ENCODE measurements around the gene PRDX5. TPM values are rescaled to one million over a fixed set of nuclear protein-coding genes. Genes with fewer than 3 reads are reported as not detected.

The PRDX5 gene
- total RNA-seq, 2 experiments from 2014 or later: 31.7 to 33.1 TPM

DNA sequence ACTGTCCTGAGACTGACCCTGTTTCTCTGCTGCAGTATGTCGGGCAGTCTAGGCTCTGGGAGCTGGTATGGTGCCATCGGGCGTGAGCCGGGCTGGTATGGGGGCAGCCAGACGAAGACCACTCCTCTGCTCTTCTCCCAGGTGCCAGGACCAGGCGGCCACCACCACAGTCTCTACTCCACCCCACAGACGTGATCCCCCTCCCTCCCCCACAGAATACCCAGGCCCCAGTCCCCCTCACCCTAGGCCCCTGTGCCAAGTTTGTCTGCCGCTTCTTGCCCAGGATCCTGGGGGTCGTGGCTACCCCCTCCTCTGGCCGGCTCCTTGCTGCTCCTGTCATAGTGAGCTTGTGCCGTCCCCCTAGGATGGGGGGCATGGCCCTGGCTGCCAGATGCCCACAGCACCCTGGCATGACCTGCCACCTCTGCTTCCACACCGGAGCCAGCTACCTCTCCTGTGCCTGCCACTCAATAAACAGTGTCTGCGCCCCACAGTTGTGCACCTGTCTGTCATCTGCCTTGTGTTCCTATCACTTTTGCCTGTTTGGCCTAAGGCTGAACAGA, 28.8 kb upstream of the PRDX5 start:
- POLR2A ChIA-PET: interaction anchor here (1.3 to 2.2 kb wide), 2 partner anchors 11 to 15 kb away, joined by 4 to 9 read pairs; partner anchors contain the start of gene CATSPERZ
- peak overlapping the region; percentile 45 for H3K4me3 Mint-ChIP-seq
- CTCF ChIA-PET: interaction anchor here (0.5 to 1.2 kb wide), 2 partner anchors 10 to 11 kb away, joined by 3 to 4 read pairs; partner anchors contain the start of gene CATSPERZ
- Histone ChIP-seq H3K36me3 (ENCODE audit: insufficient read depth, low read length) (peaks cover 3% of the 10 kb centered on the region), H3K9me3 (ENCODE audit: control insufficient read depth in 1 of 2, insufficient read depth in 1 of 2, low read length in 2 of 2) (peaks cover 0 to 10% of the 10 kb centered on the region in 2 experiments), H3K27ac (ENCODE audit: low read depth in 1 of 2, low read length in 2 of 2) (no peak overlapping the region), H3K4me1 (ENCODE audit: insufficient read depth, low read length) (peaks cover 34% of the 10 kb centered on the region), H3K27me3 (ENCODE audit: control insufficient read depth in 1 of 2, insufficient read depth in 2 of 2, low read length in 2 of 2) (peaks cover 27 to 35% of the 10 kb centered on the region in 2 experiments), H3K4me3 (ENCODE audit: low read length) (no peak overlapping the region)
- ATAC-seq (ENCODE audit: poor library complexity) (no peak), DNase-seq (no peak)
- peaks cover 5% of the 10 kb centered on the region for H3K36me3 Mint-ChIP-seq (ENCODE audit: low read depth)
- H3K27ac Mint-ChIP-seq: no peak overlapping the region
- TF ChIP-seq, protein P1, sequence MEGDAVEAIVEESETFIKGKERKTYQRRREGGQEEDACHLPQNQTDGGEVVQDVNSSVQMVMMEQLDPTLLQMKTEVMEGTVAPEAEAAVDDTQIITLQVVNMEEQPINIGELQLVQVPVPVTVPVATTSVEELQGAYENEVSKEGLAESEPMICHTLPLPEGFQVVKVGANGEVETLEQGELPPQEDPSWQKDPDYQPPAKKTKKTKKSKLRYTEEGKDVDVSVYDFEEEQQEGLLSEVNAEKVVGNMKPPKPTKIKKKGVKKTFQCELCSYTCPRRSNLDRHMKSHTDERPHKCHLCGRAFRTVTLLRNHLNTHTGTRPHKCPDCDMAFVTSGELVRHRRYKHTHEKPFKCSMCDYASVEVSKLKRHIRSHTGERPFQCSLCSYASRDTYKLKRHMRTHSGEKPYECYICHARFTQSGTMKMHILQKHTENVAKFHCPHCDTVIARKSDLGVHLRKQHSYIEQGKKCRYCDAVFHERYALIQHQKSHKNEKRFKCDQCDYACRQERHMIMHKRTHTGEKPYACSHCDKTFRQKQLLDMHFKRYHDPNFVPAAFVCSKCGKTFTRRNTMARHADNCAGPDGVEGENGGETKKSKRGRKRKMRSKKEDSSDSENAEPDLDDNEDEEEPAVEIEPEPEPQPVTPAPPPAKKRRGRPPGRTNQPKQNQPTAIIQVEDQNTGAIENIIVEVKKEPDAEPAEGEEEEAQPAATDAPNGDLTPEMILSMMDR (IDR thresholded peaks at IDR 0.05): no peak
- H3K9me3 Mint-ChIP-seq: no peaks in the 10 kb centered on the region
- intact Hi-C loops (cut with DNase I, micrococcal nuclease): no loop called here
- peaks cover 12% of the 10 kb centered on the region for H3K4me1 Mint-ChIP-seq (ENCODE audit: low read depth)
- H3K27me3 Mint-ChIP-seq: peaks cover 25% of the 10 kb centered on the region

DNA sequence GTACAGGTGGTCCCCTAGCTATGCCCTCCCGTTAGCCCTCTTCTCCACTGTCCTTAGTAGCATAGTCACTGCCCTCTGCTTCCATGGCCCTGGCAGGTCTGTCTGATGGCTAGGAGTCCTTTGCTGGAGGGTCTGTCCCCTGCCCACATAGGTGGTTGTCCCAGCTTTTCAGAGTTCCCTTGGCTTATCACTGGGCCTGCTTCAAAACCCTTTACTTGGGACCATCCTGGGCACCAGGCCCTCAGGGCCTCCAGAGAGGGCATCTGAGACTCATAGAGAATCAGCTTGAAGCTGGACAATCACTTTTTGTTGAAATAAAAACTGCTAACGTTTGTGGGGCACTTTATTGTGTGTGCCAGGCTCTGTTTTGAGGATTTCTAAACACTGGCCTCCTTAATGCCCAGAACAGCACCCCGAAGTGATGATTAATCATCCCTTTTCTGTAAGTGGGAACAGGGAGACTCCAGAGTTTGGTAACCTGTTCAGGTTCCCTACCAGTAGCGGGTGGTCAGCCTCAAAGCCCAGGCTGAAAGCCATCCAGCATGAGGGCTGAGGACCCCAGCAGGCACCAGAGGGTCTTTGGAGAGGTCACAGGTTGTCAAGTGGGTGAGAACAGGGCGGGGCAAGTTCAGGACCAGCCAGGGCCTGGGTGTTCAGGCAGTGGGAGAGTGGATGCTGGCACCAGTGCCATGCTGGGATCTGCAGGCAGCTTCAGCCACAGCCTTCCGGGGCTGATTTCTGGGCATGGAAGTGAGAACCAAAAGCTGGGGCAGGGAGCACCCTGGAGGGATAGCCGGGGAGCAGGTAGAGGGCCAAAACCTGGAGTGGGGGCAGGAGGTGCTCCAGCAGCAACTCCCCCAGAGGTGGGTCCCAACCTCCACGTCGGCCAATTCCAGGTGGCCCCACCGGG, 27.3 kb upstream of the PRDX5 start:
- POLR2A ChIA-PET: interaction anchor here (0.9 to 2.2 kb wide), 4 partner anchors 10 to 22 kb away, joined by 3 to 9 read pairs (median 4); partner anchors contain the start of gene CATSPERZ
- H3K4me1 ChIP-seq (ENCODE audit: insufficient read depth, low read length): peaks cover 27% of the 10 kb centered on the region

DNA sequence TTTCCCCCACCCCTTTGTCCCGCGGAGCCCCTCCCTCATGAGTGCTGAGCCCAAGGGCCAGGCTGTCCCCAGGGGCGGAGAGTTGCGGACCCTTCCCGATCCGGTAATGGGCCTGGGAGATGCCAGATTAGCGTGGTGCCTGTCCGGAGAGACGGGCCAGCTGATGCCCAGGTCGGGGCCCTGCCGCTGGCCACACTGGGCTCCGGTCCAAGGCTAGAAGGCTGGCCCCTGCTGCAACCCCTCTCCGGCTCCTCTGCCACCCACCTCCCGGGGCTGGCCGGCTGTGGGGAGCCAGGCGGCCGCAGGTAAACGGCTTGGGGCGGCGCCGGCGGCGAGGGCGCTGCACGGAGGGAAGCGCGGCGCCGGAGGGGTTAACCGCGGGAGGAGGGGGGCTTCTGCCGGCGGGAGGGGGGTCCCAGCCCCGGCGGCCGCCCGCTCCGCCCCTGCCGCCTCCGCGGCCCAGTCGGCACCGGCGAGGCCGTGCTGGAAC, 26.6 kb upstream of the PRDX5 start, which contains the start of gene KCNK4:
TSS of gene KCNK4 (plus strand) at position 41 of the 490 bp plus-strand sequence. CDS start 1,717 bp downstream, outside the sequence.
- peaks cover 44% of the 10 kb centered on the region for H3K27me3 Mint-ChIP-seq
- H3K4me3 Mint-ChIP-seq: peak within 1 kb of the TSS; percentile 76
- peaks cover 0 to 10% of the 10 kb centered on the region in 2 experiments for H3K9me3 ChIP-seq (ENCODE audit: control insufficient read depth in 1 of 2, insufficient read depth in 1 of 2, low read length in 2 of 2)
- no peaks in the 10 kb centered on the region for H3K9me3 Mint-ChIP-seq
- ChIA-PET POLR2A (interaction anchor here (0.9 to 2.5 kb wide), 4 partner anchors 13 to 85 kb away, joined by 3 to 9 read pairs (median 5); partner anchors contain the start of gene FERMT3), CTCF (interaction anchor here (1.1 kb wide), 1 partner anchor 87 kb away, joined by 3 read pairs; no protein-coding TSS in a partner anchor)
- H3K36me3 Mint-ChIP-seq (ENCODE audit: low read depth): no peaks in the 10 kb centered on the region
- no peak for ATAC-seq (ENCODE audit: poor library complexity)
- H3K36me3 ChIP-seq (ENCODE audit: insufficient read depth, low read length): peaks cover 3% of the 10 kb centered on the region
- DNase-seq: peak in 1 of 14 experiments; percentile 31
- intact Hi-C loops (cut with DNase I, micrococcal nuclease): no loop called here
- H3K27me3 ChIP-seq (ENCODE audit: control insufficient read depth in 1 of 2, insufficient read depth in 2 of 2, low read length in 2 of 2): peaks cover 44 to 56% of the 10 kb centered on the region in 2 experiments
- no peak within 1 kb of the TSS for H3K4me3 ChIP-seq (ENCODE audit: low read length)
- H3K4me1 ChIP-seq (ENCODE audit: insufficient read depth, low read length): peaks cover 21% of the 10 kb centered on the region
- no peak within 1 kb of the TSS for H3K27ac ChIP-seq (ENCODE audit: low read depth in 1 of 2, low read length in 2 of 2)
- H3K4me1 Mint-ChIP-seq (ENCODE audit: low read depth): peaks cover 10% of the 10 kb centered on the region
- H3K27ac Mint-ChIP-seq: no peak within 1 kb of the TSS
- TF ChIP-seq, protein P1 (IDR thresholded peaks at IDR 0.05): no peak

More for the DNA sequence above, 27.3 kb upstream of the PRDX5 start:
- H3K9me3 Mint-ChIP-seq: no peaks in the 10 kb centered on the region
- H3K9me3 ChIP-seq (ENCODE audit: control insufficient read depth in 1 of 2, insufficient read depth in 1 of 2, low read length in 2 of 2): peaks cover 0 to 10% of the 10 kb centered on the region in 2 experiments
- CTCF ChIA-PET: interaction anchor here (1.1 to 1.3 kb wide), 2 partner anchors 19 to 86 kb away, joined by 3 to 5 read pairs; no protein-coding TSS in a partner anchor
- H3K27me3 Mint-ChIP-seq: peaks cover 37% of the 10 kb centered on the region
- peak overlapping the region; percentile 76 for H3K4me3 Mint-ChIP-seq
- H3K36me3 ChIP-seq (ENCODE audit: insufficient read depth, low read length): peaks cover 3% of the 10 kb centered on the region
- peaks cover 39 to 49% of the 10 kb centered on the region in 2 experiments for H3K27me3 ChIP-seq (ENCODE audit: control insufficient read depth in 1 of 2, insufficient read depth in 2 of 2, low read length in 2 of 2)
- intact Hi-C loops (cut with DNase I, micrococcal nuclease): no loop called here
- no peak overlapping the region for H3K27ac ChIP-seq (ENCODE audit: low read depth in 1 of 2, low read length in 2 of 2)
- peaks cover 12% of the 10 kb centered on the region for H3K4me1 Mint-ChIP-seq (ENCODE audit: low read depth)
- no peak for ATAC-seq (ENCODE audit: poor library complexity)
- H3K4me3 ChIP-seq (ENCODE audit: low read length): no peak overlapping the region
- DNase-seq: no peak
- H3K36me3 Mint-ChIP-seq (ENCODE audit: low read depth): no peaks in the 10 kb centered on the region
- TF ChIP-seq, protein P1 (IDR thresholded peaks at IDR 0.05): no peak
- H3K27ac Mint-ChIP-seq: no peak overlapping the region
